ENCODE results near the gene EMCN.

- TF ChIP-seq CTCF (IDR thresholded peaks at IDR 0.05) (no peak), REST (IDR thresholded peaks at IDR 0.05; ENCODE audit: insufficient read depth in 1 of 2, low read depth in 2 of 2, low read length in 1 of 2) (no peak), POLR2AphosphoS5 (IDR thresholded peaks at IDR 0.05; ENCODE audit: low read depth, low read length) (no peak)
These were observed 126.7 kb downstream of the EMCN start for GRCh38 chr4:100391086-100391485.

Data from Panc1 (cell line).